Spleen (tissue), 7 donors: ENCODE results near the gene DPH2.

ENCODE experiments used
- POLR2A ChIP-seq, 3 donors: fragments of 450-650 bp; IDR thresholded peaks; one replicate each; pipeline ENCODE4 v1.5.1; 2017; ENCODE audit warnings: antibody characterized with exemption in 3 of 3, mild to moderate bottlenecking in 1 of 3
- TF ChIP-seq, protein P1 (sequence below), 11 experiments: fragments of 200-600 bp in 7 of 11; fragments of 450-650 bp in 4 of 11; sonication (generic) in 4 of 11; IDR thresholded peaks in 8 of 11; conservative IDR thresholded peaks in 3 of 11; 1 replicate in 7 of 11; 2 replicates in 4 of 11; pipeline versions ENCODE4 v1.4.0 to v1.8.0; 2016 to 2021; ENCODE audit warnings: antibody characterized with exemption in 11 of 11, inconsistent platforms in 4 of 11, mild to moderate bottlenecking in 1 of 11
- donor health status: DM: no; HTN: no; CAD: no; lungs with moderate emphysema.
- donor health status: DM: no; HTN: no; CAD: no.
- donor health status: DM: no; HTN: no; CAD: no.

DNA sequence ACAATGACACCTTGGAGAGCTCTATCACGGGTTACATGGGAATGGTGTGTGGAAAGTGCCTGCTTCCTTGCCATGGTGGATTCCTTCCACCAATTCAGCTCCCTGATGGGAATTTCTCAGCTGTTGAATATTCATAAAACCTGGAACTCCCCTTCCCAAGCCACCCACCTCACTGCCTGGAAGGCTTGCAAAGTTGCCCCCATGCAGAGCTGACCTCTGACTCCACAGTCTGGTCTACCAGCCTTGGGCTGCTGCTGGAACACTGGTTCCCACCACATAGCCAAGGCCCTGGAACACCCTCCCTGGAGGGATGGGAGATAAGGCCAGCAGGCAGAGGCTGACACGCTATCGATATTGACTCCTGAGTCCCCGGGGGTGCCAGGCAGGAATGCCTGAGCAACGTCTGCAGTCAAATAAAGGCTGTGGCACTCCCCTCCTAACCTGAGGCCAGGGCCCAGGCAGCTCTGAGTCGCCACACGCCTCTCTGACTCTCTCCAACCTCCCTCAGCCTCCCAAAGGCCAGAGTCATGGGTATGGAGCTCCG is 30.4 kb downstream of the DPH2 start:
- TF ChIP-seq, protein P1, sequence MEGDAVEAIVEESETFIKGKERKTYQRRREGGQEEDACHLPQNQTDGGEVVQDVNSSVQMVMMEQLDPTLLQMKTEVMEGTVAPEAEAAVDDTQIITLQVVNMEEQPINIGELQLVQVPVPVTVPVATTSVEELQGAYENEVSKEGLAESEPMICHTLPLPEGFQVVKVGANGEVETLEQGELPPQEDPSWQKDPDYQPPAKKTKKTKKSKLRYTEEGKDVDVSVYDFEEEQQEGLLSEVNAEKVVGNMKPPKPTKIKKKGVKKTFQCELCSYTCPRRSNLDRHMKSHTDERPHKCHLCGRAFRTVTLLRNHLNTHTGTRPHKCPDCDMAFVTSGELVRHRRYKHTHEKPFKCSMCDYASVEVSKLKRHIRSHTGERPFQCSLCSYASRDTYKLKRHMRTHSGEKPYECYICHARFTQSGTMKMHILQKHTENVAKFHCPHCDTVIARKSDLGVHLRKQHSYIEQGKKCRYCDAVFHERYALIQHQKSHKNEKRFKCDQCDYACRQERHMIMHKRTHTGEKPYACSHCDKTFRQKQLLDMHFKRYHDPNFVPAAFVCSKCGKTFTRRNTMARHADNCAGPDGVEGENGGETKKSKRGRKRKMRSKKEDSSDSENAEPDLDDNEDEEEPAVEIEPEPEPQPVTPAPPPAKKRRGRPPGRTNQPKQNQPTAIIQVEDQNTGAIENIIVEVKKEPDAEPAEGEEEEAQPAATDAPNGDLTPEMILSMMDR (IDR thresholded peaks at IDR 0.05 in 8 of 11, conservative IDR thresholded peaks at IDR 0.05 in 3 of 11): no peak
- TF ChIP-seq POLR2A (IDR thresholded peaks at IDR 0.05): no peak
